HG02623 (cell line): ENCODE results near the gene ILK.

Experiments used
- ATAC-seq: cut with Tn5 transposase; IDR thresholded peaks from one replicate; pipeline ENCODE4 v1.9.1; 2021; ENCODE audit warnings: moderate library complexity; ENCODE audit not compliant: unreplicated experiment

ILK gene

DNA sequence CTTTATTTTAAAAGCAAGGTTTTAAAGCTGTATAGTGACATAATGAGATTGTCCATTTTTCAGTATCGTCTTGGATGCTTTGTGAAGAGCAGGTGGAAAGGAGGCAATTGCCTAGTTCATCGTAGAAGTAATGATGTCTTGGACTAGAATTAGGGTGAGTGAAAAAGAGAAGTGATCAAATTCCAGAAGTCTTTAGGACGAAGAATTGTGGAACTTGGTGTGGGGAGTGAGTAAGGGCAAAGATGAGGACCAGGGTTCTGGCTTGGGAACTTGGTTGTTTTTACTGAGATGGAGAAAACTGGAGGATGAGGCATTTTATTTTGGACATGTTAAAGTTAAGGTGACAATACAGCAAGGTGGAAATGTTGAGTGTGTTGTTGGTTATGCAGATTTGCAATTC is 1.2 kb downstream of the ILK start:
- no peak for ATAC-seq

DNA sequence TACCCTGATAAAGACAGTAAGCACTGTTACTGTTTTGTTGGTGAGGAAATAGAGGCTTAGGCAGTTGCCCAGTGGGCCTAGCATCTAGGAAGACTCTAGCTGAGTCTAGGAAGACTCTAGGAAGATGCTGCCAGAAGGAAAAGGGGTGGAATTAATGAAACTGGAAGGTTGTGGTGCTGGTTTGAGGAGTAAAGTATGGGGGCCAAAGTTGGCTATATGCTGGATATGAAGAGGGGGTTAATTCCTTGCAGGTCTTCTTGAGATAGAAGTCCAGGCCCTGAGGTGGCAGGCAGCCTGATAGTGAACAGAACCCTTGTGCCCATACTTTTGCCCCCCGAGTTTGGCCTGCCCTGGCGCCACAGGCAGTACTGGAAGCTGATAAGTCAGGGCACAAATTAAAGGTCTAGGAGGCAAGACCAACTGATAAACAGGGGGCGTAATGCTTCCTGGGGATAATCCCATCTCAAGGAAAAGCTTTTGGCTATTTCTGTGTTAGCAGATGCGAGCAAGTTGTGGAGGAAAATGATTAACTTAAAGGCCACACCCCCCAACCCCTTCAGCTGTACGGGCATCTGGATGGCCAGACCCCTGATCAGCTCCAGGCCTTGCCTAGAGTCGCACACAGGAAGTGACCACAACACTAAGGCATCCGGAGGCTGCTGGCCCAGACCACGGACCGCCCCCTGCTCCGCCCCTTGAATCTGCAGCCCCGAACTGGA is 3.1 kb downstream of the ILK start:
- ATAC-seq = peak; percentile 31

DNA sequence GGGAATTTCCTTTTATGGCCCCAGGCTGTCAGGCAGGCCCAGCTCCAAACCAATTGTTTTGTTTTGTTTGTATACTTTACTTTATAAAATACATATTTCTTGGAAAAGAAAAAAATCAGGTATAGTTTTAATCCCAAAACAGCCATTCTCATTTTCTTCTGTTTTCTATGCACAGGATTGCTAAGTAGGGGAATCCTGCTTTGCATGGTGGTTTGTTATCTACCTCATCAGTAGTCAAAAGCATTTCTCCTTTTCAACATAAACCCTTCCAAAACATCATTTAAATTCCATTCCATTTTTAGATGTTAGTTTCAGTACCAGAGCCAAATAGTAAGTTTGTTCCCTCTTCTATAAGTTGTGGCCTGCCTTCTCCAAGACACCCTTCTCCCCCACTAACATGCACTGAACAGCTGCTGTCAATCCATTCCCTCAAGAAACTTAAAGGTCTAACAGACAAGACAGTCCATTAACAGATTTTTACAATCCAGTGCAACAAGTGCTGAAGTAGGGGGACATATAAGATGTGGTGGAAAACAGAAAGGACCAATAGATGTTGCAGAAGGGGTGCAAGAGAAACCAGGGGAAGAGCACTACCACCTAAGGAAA is 3.7 kb downstream of the ILK start:
- no peak for ATAC-seq

DNA sequence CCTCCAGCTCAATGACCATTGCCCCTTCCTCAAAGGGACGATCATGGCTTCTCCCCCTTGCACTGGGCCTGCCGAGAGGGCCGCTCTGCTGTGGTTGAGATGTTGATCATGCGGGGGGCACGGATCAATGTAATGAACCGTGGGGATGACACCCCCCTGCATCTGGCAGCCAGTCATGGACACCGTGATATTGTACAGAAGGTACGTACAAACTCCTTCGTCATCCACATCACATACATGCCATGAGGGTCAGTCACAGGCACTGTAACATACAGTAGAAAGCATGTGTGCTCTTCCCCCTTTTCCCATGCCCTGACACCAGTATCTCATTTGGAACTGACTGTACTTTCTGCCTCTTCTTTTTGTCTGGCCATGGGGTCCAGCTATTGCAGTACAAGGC is 4.4 kb downstream of the ILK start:
- ATAC-seq = no peak

DNA sequence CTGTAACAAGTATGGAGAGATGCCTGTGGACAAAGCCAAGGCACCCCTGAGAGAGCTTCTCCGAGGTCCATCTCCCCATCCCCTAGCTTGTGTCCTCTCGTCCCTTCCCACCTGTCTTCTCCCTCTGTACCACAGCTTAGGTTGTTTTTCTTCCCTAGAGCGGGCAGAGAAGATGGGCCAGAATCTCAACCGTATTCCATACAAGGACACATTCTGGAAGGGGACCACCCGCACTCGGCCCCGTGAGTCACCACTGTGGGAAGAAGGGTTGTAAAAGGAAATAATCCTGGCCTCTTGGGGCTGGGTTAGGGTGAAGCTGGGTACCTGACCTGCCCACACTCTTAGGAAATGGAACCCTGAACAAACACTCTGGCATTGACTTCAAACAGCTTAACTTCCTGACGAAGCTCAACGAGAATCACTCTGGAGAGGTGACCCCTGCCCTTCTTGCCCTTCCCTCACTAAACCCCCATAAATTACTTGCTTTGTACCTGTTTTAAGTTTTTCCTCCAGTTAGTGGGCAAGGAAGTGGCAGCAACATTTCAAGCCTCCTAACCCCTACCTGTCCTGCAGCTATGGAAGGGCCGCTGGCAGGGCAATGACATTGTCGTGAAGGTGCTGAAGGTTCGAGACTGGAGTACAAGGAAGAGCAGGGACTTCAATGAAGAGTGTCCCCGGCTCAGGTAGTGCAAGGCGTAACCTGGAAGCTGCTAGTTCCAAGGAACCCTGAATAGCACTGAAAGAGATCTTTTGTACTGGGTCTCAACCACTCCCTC is 5.3 kb downstream of the ILK start:
- no peak for ATAC-seq

DNA sequence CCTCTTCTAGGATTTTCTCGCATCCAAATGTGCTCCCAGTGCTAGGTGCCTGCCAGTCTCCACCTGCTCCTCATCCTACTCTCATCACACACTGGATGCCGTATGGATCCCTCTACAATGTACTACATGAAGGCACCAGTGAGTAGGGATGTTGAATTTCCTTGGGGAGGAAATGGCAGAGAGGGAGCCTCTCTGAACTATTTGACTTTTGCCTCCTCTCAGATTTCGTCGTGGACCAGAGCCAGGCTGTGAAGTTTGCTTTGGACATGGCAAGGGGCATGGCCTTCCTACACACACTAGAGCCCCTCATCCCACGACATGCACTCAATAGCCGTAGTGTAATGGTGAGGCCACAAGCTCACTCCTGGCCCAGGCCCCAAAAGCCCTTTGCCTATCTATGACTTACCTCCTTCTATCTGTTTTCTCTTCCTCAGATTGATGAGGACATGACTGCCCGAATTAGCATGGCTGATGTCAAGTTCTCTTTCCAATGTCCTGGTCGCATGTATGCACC is 6.0 kb downstream of the ILK start:
- no peak for ATAC-seq

DNA sequence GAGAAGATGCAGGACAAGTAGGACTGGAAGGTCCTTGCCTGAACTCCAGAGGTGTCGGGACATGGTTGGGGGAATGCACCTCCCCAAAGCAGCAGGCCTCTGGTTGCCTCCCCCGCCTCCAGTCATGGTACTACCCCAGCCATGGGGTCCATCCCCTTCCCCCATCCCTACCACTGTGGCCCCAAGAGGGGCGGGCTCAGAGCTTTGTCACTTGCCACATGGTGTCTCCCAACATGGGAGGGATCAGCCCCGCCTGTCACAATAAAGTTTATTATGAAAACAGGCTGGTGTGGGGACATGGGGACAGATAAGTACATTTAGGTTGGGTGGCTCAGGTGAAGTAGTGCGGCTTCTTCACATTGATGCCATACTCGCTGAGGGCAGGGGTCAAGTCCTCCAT is 7.0 kb downstream of the ILK start:
- ATAC-seq = no peak

DNA sequence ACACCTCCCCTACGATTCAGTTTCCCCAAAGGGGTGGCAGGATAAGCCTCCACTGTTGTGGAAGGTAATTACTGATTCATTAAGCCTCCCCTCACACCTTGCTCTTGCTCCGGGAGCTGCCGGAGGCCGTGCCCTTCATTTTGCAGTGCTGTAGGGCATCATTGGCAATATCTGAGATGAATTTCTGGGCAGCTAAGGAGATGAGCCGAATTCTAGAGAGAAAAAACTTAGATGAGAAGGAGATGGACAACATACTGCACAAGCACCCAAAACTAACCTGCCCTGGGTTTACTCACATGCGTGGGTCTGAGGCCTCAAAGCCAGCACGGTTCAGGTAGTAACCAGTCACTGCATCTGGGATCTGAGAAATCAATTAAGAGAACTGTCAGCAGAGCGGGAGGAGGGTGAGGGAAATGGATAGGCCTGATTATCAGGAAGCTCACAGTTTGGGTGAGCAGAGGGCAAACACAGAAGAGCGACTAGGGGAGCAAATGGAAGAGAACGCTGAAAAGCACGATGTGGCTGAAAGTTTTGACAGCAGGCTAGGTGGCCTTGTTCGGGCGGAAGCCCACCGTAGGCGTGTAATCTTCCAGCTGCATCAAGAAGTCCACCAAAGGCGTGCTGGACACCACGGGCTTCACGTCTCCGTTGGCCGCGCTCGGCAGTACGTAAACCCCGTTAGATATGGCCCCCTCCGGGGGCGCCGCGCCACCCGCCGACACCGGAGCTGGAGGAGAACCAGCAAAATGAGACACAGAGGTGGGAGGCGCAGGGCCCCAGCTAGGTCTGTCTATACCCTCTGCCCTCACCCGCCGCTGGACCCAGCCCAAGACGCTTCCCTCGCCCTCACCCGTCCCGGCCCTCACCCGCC is 7.8 kb downstream of the ILK start:
- no peak for ATAC-seq

DNA sequence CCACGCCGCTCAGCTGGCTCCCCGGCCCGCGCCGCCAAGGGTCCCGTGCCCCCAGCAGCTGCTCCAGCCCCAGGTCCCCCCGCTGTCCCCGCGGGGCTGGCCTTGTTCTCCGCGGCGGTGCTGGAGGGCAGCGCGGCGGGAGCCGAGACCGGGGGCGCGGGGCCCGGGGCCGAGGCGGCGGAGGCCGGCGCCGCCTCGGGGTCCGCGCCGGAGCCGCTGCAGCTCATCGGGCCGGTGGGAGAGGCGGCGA is 8.3 kb downstream of the ILK start:
- peak; percentile 15 for ATAC-seq

DNA sequence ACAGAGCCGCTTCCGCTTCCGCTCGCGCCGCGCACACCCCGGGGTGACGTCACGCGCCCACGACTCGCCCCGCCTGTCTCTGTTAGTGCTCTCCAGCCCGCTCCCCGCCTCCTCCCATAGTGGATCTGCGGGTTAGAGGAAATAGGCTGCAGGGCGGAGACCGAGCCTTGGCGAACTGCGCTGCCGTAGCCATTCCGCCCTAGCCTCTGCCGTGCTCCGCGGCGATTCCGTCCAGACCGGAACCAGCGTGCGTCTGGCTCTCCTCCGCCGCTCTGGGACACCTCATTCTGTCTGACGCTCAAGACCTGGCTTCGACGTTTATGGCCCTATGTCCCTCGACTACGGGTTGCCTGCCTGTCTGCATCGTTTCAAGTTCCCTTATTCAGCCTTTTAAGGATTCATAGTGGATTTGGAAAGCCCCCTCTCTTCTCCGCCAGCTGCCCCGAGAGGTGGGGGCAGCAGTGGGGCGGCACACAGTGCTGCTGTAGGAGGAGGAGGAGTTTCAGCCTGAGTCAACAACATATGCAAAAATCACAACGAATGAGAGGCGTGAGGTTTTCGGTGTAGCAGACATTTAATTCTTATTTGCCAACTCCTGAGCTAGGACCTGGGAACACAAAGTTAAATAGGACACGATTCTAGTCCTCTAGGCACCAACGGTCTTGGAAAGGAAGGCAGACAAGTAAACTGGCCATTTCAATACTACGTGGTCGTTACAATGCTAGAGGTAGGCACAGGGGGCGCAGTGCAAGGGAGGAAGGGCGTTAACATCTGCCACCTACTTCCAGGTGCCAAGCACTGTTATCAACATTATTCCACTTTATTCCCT is 8.9 kb downstream of the ILK start, which contains the start of gene TAF10:
TSS of gene TAF10 (minus strand) at position 4 of the 829 bp plus-strand sequence. CDS start 27 bp downstream, outside the sequence.
- peak; percentile 88 for ATAC-seq

DNA sequence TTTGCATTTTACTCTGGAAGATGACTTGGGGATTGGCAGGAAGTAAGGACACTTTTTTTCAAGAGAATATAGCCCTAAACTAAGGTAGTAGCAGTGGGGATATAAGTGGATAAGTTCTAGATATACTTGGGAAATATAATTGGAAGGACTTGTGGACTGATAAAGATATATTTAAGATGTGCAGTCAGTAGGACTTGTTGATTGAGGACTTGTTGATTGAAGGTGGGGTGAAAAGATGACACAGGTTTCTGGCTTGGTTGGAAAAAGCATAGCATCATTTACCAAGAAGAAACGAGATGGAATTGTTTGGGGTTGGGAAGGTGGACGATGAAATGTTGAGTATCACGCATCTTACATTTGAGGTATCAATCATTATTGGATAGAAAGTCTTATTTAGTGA is 9.9 kb downstream of the ILK start:
- no peak for ATAC-seq

DNA sequence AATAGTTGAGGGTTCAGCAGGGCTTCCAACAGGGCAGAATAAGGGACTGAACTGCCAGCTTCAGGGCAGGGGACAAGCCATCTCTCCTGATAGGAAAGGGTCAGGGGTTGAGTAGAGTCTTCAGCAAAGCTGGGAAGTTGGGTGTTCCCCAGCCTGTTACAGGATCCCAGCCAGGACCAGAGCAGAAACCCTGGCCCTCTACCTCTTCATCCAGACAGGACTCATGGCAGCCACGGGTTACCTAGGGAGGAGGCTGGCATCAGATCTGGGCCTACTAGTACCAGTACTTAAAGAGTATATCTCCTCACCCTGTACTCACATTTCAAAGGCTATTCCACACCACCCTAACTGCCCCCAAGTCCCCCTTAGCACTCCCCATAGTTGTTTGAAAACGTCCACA is 10.9 kb downstream of the ILK start:
- no peak for ATAC-seq

DNA sequence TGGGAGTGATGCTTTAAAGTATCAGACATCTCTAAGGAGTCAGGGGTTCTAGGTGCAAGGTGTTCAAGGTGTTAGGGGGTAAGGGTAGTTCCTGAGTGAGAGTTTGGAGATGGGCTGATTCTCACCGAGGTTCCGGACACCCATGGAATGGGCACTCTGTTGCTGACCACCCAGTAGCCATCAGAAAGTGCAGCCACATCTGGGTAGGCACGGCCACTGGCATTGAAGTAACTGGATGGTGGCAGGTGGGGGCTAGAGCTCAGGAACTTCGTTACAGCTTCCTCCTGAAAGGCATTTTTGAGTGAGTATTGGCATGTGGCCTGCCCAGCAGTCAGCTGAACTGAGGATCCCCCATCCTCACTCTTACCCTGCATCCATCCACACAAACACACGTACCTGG is 11.5 kb downstream of the ILK start:
- no peak for ATAC-seq

DNA sequence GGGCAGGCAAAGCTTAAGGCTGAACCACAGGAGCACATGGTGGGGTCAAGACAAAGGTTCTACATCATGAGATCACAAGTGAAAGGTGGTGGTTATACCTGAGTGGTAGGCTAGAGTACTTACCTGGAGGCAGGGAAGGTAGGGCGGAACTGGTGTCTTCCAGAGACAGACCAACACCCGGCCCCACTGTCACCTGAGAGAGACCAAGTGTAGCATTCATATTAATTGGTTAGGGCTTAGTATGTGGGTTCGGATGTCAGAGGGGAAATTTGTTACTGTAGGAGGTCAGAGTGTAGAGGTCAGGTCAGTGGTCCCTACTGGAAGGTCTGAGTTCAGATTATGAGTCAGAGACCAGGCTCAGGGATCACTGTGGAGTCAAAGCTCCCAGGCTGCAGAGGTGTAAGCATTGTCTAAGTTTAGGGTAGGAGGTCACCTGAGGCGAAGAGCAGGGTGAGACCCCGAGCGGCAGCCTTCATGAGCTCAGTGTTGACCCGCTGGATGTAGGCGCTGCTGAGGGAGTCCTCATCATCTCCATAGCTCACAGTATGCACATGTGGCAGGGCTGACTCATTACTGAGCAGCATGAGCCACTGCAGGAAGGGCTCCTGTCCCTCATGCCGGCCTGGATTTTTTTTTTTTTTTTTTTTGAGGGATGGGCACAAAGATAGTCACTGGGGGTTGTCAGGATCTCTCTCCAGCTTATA is 12.5 kb downstream of the ILK start:
- ATAC-seq = no peak

DNA sequence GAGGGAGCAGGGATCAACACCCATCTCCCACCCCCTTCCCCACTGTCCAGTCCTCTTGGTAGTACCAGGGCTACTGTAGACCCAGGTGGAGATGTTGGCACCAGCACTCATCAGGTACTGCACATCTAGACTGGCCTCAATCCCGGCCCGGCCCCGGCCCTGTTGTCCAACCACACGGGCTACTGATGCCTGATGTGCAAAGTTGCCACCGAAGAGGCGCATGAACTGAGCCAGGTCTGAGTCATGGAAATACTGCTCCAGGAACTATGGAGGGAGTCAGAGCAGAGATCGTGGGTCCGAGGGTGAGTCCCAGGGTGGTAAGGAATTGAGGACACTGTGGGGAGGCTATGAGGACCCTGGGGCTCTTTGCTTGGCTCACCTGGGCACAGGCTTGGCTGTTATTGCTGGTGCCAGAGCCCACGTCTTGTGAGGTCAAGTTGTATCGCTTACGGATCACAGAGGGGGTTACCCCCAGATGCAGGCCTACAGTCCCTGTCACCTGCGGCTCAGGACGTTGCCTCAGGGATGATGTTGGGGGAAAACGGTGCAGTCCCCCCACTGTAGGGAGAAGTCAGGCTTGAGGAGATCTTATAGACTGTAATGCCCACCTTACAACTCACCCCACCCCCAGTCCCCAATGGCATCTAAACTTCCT is 13.1 kb downstream of the ILK start:
- ATAC-seq = no peak

DNA sequence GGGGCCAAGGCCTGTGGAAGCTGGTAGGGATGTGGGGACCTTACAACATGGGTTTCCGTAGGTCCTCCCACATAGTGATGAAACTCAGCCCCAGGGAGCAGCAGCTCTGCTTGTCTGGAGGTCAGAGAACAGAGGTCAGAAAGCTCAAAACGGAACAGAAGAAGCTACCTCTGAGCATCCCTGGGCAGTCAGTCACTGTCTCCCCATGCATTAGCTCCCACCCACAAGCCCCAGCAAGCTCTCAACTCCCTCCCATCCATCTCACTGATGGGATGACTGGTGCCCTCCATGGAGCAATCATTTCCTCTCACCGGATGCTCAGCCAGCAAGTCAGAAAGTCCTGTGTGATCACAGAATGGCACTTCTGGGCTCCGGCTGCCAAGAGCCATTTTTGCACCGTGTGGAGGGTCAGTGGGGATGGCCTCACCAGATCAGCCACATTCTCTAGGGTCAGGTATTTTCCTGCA is 13.8 kb downstream of the ILK start:
- ATAC-seq = no peak

DNA sequence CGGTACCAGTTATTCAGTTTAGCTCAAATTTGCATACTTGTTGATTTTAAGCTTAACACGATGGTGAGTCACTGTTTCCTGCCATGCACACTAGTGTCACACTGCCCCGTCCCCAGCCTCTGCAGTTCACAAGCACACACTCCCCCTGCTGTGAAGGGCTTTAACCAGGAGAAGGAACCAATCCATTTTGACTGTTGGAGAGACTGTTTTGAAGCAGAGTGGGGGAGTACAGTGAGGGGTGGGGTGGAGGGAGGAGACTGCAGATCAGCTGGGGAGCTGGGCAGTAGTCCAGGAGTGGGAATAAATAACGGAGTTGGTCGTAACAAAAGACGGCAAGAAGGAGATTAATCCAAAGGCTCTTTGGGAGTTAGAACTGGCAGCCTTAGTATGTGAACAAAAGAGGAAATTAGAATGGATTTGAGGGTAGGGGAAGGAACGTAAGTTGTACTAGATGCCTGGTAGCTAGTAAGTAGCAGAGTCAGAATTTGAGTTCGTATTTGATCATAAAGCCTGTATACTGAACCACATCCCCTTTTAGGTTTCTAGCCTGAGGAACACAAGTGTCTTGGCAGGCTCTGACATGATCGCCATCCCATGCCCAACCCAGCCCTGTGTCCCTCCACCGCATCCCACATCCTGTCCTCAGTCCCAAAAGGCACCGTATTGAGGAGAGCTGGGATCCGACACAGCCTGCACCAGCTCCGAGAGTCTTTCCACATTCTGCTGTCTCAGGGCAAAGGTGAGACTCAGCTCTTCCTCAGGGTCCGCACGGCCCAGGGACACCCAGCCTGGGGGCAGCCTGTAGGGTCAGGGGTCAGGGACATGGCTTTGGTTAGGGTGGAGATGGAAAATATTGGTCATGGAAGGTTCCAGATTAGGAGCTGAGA is 14.8 kb downstream of the ILK start:
- ATAC-seq = no peak
